ENCODE data around the gene GPX8. TPM values are rescaled to one million over a fixed set of nuclear protein-coding genes. Genes with fewer than 3 reads are reported as not detected.

GPX8 gene
- total and polyA plus RNA-seq, 7 donors = 1.6 to 4.2 (median 2.4) TPM

- no peak for ATAC-seq
- no peaks in the 10 kb centered on the region for H3K4me1 ChIP-seq
- 67 to 70% (median 69%) methylated on average over 3 of the region's 3 CpGs for WGBS, 3 donors
- no peaks in the 10 kb centered on the region for H3K27me3 ChIP-seq (ENCODE audit: insufficient read depth in 3 of 3, low read length in 2 of 3)
- DNase-seq = no peak
- H3K27ac ChIP-seq = no peak overlapping the region
- intact Hi-C loops (cut with DNase I) = no loop called here
- no peaks in the 10 kb centered on the region for H3K36me3 ChIP-seq (ENCODE audit: insufficient read depth in 1 of 2, low read depth in 1 of 2)
- TF ChIP-seq CTCF (IDR thresholded peaks at IDR 0.05) = no peak
- no peaks in the 10 kb centered on the region for H3K9me3 ChIP-seq
- no peak overlapping the region for H3K4me3 ChIP-seq
Measured at GRCh38 chr5:55123365-55123764, 36.6 kb upstream of the GPX8 start.

- Histone ChIP-seq H3K27me3 (ENCODE audit: insufficient read depth in 3 of 3, low read length in 2 of 3) (no peaks in the 10 kb centered on the region), H3K36me3 (ENCODE audit: insufficient read depth in 1 of 2, low read depth in 1 of 2) (no peaks in the 10 kb centered on the region), H3K4me3 (no peak overlapping the region), H3K4me1 (no peaks in the 10 kb centered on the region), H3K9me3 (no peaks in the 10 kb centered on the region), H3K27ac (no peak overlapping the region)
- WGBS, 3 donors = 77 to 84% (median 80%) methylated on average over 5 of the region's 5 CpGs
- no peak for TF ChIP-seq CTCF (IDR thresholded peaks at IDR 0.05)
- intact Hi-C loops (cut with DNase I) = no loop called here
- DNase-seq (no peak), ATAC-seq (no peak)
Measured at GRCh38 chr5:55134053-55134722, 25.8 kb upstream of the GPX8 start.

GRCh38 chr5:55136521-55136920 is 23.4 kb upstream of the GPX8 start:
- intact Hi-C loops (cut with DNase I) = no loop called here
- TF ChIP-seq CTCF (IDR thresholded peaks at IDR 0.05) = no peak
- no peaks in the 10 kb centered on the region for H3K36me3 ChIP-seq (ENCODE audit: insufficient read depth in 1 of 2, low read depth in 1 of 2)
- H3K27me3 ChIP-seq (ENCODE audit: insufficient read depth in 3 of 3, low read length in 2 of 3) = no peaks in the 10 kb centered on the region
- no peak for DNase-seq
- ATAC-seq = no peak
- no peaks in the 10 kb centered on the region for H3K9me3 ChIP-seq
- 17 to 34% (median 19%) methylated on average over 3 of the region's 3 CpGs for whole genome bisulfite sequencing, 3 donors
- no peak overlapping the region for H3K27ac ChIP-seq
- no peaks in the 10 kb centered on the region for H3K4me1 ChIP-seq
- H3K4me3 ChIP-seq = no peak overlapping the region

GRCh38 chr5:55140908-55141665 is 18.9 kb upstream of the GPX8 start:
- no peak for TF ChIP-seq CTCF (IDR thresholded peaks at IDR 0.05)
- WGBS, 3 donors = 78% methylated on average over 9 of the region's 9 CpGs
- Histone ChIP-seq H3K4me3 (no peak overlapping the region), H3K4me1 (no peaks in the 10 kb centered on the region), H3K27ac (no peak overlapping the region), H3K27me3 (ENCODE audit: insufficient read depth in 3 of 3, low read length in 2 of 3) (peaks cover 0 to 5% (median 4%) of the 10 kb centered on the region in 3 donors), H3K9me3 (no peaks in the 10 kb centered on the region), H3K36me3 (ENCODE audit: insufficient read depth in 1 of 2, low read depth in 1 of 2) (no peaks in the 10 kb centered on the region)
- no peak for DNase-seq
- intact Hi-C loops (cut with DNase I) = loop anchor here (5.0 to 10.0 kb wide), 3 partner anchors 186 to 626 kb away; partner anchors contain the start of gene SNX18 (in 1 of the 2)
- ATAC-seq = no peak
